Activated B cell treated with CpG ODN at 0.5 μM for 24 hours (primary cell): ENCODE data around the gene TRPC4. TPM values are rescaled to one million over a fixed set of nuclear protein-coding genes. Genes with fewer than 3 reads are reported as not detected.

ENCODE experiments used
- ATAC-seq: fragments of 200-7000 bp; cut with Tn5 transposase; one replicate; pipeline ENCODE4 v1.10.0; 2021; ENCODE audit warnings: low read depth, mild to moderate bottlenecking, moderate library complexity
- CTCF ChIA-PET: fragments of 350-600 bp; sonication (Branson Sonifier 250); formaldehyde crosslinking; loops from one replicate; lab custom pipeline; 2021; ENCODE audit warnings: antibody characterized with exemption; lab: Charles Lee
- POLR2A ChIA-PET: fragments of 350-600 bp; sonication (Branson Sonifier 250); formaldehyde crosslinking; loops from one replicate; lab custom pipeline; 2021; ENCODE audit warnings: antibody characterized with exemption; lab: Charles Lee
- DNase-seq: peaks from one replicate; pipeline ENCODE4 v3.0.0; 2022
- H3K27ac Mint-ChIP-seq: one replicate; pipeline ENCODE4 v1.8.0; 2020; ENCODE audit warnings: mixed read lengths
- H3K27me3 Mint-ChIP-seq: one replicate; pipeline ENCODE4 v1.8.0; 2021; ENCODE audit warnings: mixed read lengths
- H3K36me3 Mint-ChIP-seq: one replicate; pipeline ENCODE4 v1.8.0; 2021; ENCODE audit warnings: low read depth, mixed read lengths
- H3K4me1 Mint-ChIP-seq: one replicate; pipeline ENCODE4 v1.8.0; 2021; ENCODE audit warnings: mixed read lengths
- H3K4me3 Mint-ChIP-seq: one replicate; pipeline ENCODE4 v1.8.0; 2020; ENCODE audit warnings: mild to moderate bottlenecking, mixed read lengths
- H3K9me3 Mint-ChIP-seq: one replicate; pipeline ENCODE4 v1.8.0; 2020; ENCODE audit warnings: mixed read lengths
- intact Hi-C: fragments of 100-400 bp; cut with micrococcal nuclease; formaldehyde crosslinking; loops from one replicate; pipeline ENCODE4 v1.15.1; 2024
- total RNA-seq: library from RNA; stranded (reverse); gene quantifications from 2 replicates; pipeline ENCODE4 v1.2.3, GENCODE V29; 2022
- TF ChIP-seq, protein P1 (sequence below): fragments of 200-600 bp; IDR thresholded peaks from one replicate; pipeline ENCODE4 v1.8.0; 2022; ENCODE audit warnings: antibody characterized with exemption, mild to moderate bottlenecking

TRPC4 gene
- total RNA-seq, 1 donor from 2014 or later, result not detected

DNA sequence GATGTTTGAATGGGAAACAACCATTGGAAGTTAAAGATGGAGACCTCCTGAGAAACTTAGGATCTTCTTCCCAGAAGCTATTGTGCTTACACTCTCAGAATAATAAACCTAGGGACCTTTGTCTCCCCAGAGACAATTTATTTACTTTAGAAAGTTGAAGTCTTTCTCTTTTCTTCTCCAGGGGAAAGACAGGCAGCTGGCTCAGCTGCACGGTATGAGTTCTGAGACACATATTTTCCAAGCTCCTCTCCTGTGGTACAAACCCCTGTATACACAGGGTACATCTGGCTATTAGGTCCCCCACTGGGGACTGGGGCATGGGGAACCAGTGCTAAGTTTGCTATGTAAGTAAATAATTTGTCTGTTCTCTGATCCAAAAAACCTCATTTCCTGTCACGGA, 203.5 kb downstream of the TRPC4 start:
- Mint-ChIP-seq H3K27ac (no peak overlapping the region), H3K4me1 (no peaks in the 10 kb centered on the region), H3K36me3 (no peaks in the 10 kb centered on the region), H3K9me3 (peaks cover 2% of the 10 kb centered on the region), H3K27me3 (no peaks in the 10 kb centered on the region), H3K4me3 (no peak overlapping the region)
- DNase-seq, result no peak
- intact Hi-C loops, result no loop called here
- TF ChIP-seq, protein P1, sequence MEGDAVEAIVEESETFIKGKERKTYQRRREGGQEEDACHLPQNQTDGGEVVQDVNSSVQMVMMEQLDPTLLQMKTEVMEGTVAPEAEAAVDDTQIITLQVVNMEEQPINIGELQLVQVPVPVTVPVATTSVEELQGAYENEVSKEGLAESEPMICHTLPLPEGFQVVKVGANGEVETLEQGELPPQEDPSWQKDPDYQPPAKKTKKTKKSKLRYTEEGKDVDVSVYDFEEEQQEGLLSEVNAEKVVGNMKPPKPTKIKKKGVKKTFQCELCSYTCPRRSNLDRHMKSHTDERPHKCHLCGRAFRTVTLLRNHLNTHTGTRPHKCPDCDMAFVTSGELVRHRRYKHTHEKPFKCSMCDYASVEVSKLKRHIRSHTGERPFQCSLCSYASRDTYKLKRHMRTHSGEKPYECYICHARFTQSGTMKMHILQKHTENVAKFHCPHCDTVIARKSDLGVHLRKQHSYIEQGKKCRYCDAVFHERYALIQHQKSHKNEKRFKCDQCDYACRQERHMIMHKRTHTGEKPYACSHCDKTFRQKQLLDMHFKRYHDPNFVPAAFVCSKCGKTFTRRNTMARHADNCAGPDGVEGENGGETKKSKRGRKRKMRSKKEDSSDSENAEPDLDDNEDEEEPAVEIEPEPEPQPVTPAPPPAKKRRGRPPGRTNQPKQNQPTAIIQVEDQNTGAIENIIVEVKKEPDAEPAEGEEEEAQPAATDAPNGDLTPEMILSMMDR, result no peak
- ATAC-seq, result no peak
- POLR2A ChIA-PET, result no interaction called here
- CTCF ChIA-PET, result no interaction called here

DNA sequence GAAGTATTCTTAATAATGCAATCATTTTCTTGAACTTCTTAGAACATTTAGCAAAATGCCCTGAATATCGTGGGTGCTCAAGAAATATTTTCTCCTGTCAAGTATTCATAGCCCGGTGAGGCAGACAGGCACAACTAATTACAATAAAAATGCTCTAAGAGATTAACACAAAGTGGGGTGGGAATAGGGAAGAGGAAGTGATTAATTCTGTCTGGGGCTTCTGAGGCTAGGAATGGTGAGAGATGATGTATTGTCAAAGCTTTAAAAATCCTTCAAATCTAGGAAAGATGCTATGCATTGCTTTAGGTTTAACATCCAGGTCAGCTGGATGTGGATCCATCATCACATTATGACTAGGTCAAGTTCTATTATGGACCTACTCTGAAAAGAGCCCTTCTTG, 204.2 kb downstream of the TRPC4 start:
- POLR2A ChIA-PET, result no interaction called here
- intact Hi-C loops, result no loop called here
- Mint-ChIP-seq H3K4me1 (no peaks in the 10 kb centered on the region), H3K36me3 (no peaks in the 10 kb centered on the region), H3K27me3 (no peaks in the 10 kb centered on the region), H3K4me3 (no peak overlapping the region), H3K27ac (no peak overlapping the region), H3K9me3 (peaks cover 2% of the 10 kb centered on the region)
- DNase-seq (no peak), ATAC-seq (no peak)
- CTCF ChIA-PET, result no interaction called here
- TF ChIP-seq, protein P1, result no peak

DNA sequence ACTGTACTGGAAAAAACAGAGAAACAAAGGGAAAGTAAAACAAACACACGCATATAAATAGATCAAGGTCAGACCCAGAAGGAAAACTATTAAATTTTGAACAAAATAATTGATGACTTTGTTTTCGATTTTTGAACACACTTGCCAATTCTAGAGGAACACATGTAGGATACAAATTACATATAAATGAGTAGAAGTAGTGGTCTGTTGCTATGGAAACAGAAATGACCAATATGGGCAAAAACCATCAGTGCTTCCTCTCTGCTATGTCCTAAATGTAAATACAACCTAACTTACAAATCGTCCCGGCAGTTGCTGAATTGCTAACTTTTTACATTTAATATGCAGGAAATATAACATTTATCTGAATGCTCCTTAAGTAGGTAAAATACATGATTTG, 205.8 kb downstream of the TRPC4 start:
- ATAC-seq, result no peak

DNA sequence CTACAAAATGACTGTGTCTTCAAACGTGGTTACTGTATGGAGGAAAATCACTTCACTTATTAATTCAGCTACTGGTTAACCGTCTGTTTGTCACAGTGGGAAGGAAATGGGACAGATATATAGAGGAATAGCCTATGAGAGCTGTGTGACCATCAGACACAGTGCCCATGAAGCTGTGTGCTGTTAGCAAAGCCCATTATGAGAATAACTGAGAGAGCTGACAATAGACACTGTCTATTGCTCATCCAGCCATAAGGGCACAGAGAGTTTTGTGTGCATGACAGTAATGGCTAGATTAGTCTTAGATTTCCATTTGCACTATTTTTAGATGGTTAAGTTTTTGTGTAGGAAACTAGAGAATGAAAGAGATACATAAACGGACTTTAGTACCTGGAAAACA, 206.9 kb downstream of the TRPC4 start:
- intact Hi-C loops, result no loop called here
- Mint-ChIP-seq H3K36me3 (no peaks in the 10 kb centered on the region), H3K27ac (no peak overlapping the region), H3K9me3 (peaks cover 2% of the 10 kb centered on the region), H3K4me1 (no peaks in the 10 kb centered on the region), H3K4me3 (no peak overlapping the region), H3K27me3 (no peaks in the 10 kb centered on the region)
- ChIA-PET CTCF (no interaction called here), POLR2A (no interaction called here)
- DNase-seq, result no peak
- ATAC-seq, result no peak
- TF ChIP-seq, protein P1, result no peak

More for the DNA sequence above, 205.8 kb downstream of the TRPC4 start:
- no peaks in the 10 kb centered on the region for H3K4me1 Mint-ChIP-seq
- H3K4me3 Mint-ChIP-seq, result no peak overlapping the region
- CTCF ChIA-PET, result no interaction called here
- TF ChIP-seq, protein P1, result no peak
- POLR2A ChIA-PET, result no interaction called here
- no peaks in the 10 kb centered on the region for H3K27me3 Mint-ChIP-seq
- no peaks in the 10 kb centered on the region for H3K36me3 Mint-ChIP-seq
- no peak for DNase-seq
- H3K27ac Mint-ChIP-seq, result no peak overlapping the region
- intact Hi-C loops, result no loop called here
- peaks cover 2% of the 10 kb centered on the region for H3K9me3 Mint-ChIP-seq

DNA sequence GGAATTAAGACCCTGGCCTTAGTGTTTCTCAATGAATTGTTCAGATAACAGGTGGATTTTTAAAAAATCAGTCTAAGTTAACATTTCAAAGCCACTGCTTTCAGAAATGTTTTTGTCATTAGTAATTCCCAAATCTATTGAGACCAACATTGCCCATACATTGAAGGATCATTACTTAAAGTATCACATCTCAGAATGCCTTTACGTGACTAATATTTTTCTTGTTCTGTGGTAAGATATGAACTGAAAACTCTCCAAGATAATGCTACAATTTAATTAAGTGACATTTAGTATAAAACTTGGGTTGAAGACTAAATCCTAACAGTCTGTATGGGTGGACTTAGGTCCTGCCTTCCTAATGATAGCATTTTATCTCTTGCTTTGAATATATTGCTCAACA, 211.6 kb downstream of the TRPC4 start:
- POLR2A ChIA-PET, result no interaction called here

More for the DNA sequence above, 211.6 kb downstream of the TRPC4 start:
- no peaks in the 10 kb centered on the region for H3K4me1 Mint-ChIP-seq
- intact Hi-C loops, result no loop called here
- H3K4me3 Mint-ChIP-seq, result no peak overlapping the region
- ATAC-seq (no peak), DNase-seq (no peak)
- CTCF ChIA-PET, result no interaction called here
- no peaks in the 10 kb centered on the region for H3K36me3 Mint-ChIP-seq
- H3K27ac Mint-ChIP-seq, result no peak overlapping the region
- TF ChIP-seq, protein P1, result no peak
- no peaks in the 10 kb centered on the region for H3K9me3 Mint-ChIP-seq
- no peaks in the 10 kb centered on the region for H3K27me3 Mint-ChIP-seq
